ENCODE measurements around the gene GRM7.

Gene GRM7

GRCh38 chr3:6971933-6972332 is 111.0 kb downstream of the GRM7 start:
- DNase-seq (ENCODE audit: low spot score): no peak

DNA sequence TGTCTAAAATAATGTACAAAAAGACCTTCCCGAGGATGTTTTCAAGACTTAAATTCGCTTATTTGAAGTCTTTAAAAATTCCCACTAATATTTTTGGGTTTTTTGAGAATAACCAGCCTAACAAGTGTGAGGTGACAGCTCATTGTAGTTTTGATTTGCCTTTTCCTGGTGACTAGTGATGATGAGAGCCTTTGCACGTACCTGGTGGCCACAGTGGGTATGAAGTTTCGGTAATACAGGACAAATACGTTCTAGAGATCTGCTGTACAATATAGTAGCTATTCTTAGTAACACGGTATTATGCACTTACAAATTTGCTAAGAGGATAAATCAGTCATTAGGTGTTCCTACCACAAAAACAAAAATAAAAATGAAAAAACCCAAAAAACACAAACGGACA is 124.9 kb downstream of the GRM7 start:
- DNase-seq (ENCODE audit: low spot score): no peak

GRCh38 chr3:6989608-6990291 is 128.8 kb downstream of the GRM7 start:
- no peak for DNase-seq (ENCODE audit: low spot score)

DNA sequence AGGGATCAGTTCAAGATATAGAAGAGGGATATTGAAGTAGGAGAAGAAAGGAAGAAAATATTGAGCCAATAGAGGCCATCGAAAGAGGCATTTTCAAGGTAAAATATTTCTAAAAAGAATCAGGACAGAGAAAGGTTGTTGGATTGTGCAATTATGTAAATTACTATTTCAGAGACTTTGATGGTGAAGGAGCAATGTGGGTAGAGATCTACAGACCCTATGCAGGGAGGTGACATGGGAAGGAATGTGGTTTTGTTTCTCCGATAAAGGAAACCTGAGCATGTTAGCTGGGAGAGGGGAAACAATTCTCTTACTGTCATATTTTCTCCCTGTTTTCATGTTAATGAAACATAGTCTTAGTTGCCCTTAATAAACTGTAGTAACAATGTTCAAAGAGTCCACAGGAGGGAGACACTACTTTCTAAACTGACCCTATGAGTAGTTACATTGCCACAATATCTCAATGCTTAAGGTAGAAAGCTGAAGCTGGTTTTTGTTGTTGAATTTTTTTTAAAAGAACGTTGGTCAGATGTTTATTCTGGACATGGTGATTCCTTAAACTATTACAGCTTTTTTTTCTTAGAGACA is 133.3 kb downstream of the GRM7 start:
- no peak for DNase-seq (ENCODE audit: low spot score)

- no peak for DNase-seq (ENCODE audit: low spot score)
These were observed 139.6 kb downstream of the GRM7 start for GRCh38 chr3:7000501-7000900.

- no peak for DNase-seq (ENCODE audit: low spot score)
These were observed 140.5 kb downstream of the GRM7 start for GRCh38 chr3:7001370-7001769.

- DNase-seq (ENCODE audit: low spot score): no peak
These were observed 154.9 kb downstream of the GRM7 start for GRCh38 chr3:7015683-7016440.

GRCh38 chr3:7025581-7026300 is 164.8 kb downstream of the GRM7 start:
- DNase-seq (ENCODE audit: low spot score): no peak

DNA sequence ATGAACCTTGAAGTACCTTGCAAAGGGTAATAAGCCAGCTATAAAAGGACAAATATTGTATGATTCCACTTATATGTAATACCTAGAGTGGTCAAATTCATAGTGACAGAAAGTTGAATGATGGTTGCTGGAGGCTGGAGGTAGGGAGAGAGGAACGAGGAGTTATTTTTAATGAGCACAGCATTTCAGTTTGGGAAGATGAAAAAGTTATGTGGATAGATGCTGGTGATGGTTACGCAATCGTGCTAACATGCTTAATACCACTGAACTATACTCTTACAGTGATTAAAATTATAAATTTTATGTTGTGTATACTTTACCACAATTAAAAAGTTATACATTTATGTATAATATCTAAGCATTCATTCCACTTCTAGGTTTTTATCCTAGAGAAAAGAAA is 168.6 kb downstream of the GRM7 start:
- no peak for DNase-seq (ENCODE audit: low spot score)

DNA sequence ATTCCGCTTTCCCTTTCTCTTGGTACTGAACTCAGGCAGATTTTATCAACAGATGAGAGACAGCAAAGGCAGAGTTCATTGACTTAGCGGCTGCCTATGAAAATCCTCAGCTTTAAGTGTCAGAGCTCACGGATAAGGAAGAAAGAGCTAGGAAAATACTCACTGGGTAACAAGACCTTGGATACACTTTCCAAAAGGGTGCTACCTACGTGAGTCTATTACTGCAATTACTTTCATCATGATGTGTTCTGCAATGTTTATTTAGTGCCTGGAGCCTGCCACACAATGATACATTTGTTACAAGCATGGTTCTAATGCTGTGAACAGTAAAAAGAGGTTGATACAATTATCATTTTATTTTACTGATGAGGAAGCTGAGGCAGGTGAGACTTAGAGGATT is 177.5 kb downstream of the GRM7 start:
- no peak for DNase-seq (ENCODE audit: low spot score)

- no peak for DNase-seq (ENCODE audit: low spot score)
These were observed 201.8 kb downstream of the GRM7 start for GRCh38 chr3:7062714-7063113.

GRCh38 chr3:7070461-7070860 is 209.5 kb downstream of the GRM7 start:
- no peak for DNase-seq (ENCODE audit: low spot score)

- no peak for DNase-seq (ENCODE audit: low spot score)
These were observed 213.3 kb downstream of the GRM7 start for GRCh38 chr3:7074217-7074616.

GRCh38 chr3:7075117-7075516 is 214.2 kb downstream of the GRM7 start:
- DNase-seq (ENCODE audit: low spot score): no peak

GRCh38 chr3:7075901-7076300 is 215.0 kb downstream of the GRM7 start:
- no peak for DNase-seq (ENCODE audit: low spot score)

DNA sequence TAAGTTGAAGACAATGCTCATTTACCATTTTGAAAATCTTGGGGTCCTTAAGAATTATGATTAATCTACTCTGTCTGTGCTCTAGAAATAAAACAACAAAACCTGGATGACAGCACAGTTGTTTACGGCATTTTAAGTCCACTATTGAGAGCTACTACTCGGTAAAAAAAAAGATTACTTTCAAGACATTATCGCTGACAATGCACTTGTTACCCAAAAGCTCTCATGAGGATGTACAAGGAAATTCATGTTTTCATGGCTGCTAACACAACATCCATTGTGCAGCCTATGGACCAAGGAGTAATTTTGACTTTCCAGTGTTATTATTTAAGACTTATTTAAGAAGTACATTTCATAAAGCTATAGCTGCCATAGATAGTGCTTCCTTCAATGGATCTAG is 221.3 kb downstream of the GRM7 start:
- no peak for DNase-seq (ENCODE audit: low spot score)

GRCh38 chr3:7086417-7086816 is 225.5 kb downstream of the GRM7 start:
- DNase-seq (ENCODE audit: low spot score): no peak

GRCh38 chr3:7095116-7095515 is 234.2 kb downstream of the GRM7 start:
- DNase-seq (ENCODE audit: low spot score): no peak

GRCh38 chr3:7100136-7100535 is 239.2 kb downstream of the GRM7 start:
- DNase-seq (ENCODE audit: low spot score): no peak

DNA sequence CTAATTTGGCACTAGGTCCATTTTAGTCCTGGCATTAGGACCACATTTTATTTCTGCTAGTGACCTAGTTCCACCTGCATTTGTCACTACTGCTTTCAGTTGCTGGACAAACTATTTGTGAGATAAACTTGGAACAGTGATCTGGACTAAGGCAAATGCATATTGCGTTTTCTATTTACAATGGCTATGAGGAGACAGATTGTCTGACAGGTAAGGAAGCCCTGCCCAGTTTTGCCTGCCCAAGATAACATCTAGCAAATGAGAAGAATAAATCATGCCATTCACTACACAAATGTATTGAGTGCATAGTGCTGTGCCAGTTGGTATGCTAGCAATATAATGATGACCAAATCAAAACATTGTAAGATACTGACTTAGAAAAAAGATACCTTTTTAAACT is 245.7 kb downstream of the GRM7 start:
- no peak for DNase-seq (ENCODE audit: low spot score)

- DNase-seq (ENCODE audit: low spot score): no peak
These were observed 251.7 kb downstream of the GRM7 start for GRCh38 chr3:7112523-7113056.

DNA sequence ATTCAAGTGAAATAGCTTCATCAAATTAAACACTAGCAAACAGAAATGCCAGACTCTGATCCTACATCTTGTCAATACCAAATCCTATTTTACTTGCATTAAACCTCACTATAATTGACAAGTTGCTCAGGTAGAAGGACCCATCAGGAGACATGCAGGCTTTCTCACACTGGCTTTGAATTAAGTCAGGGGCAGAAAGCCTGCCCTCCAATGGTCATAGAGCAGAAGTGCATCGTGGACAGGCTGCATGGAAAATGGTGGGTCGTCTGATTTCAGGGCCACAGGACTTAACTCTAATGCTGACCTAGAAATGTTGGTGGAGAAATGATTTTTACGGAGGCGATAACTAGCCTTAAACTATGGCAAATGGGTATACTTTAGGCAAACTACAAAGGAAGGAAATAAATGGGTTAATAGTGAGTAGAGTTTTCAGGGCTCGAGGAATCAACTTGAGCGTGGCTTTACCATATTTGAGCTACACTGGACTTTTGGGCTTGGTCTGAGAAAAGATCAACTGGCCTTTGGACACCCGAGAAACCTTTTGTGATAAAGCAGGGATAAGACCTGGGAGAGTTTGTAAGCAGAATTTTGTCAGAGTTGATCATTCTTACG is 283.9 kb downstream of the GRM7 start:
- DNase-seq (ENCODE audit: low spot score): no peak
